HG03280 (cell line): Measurements from ENCODE around the gene CCDC68.

ENCODE experiments used
- ATAC-seq: cut with Tn5 transposase; IDR thresholded peaks from one replicate; pipeline ENCODE4 v1.9.1; 2021; ENCODE audit warnings: mild to moderate bottlenecking, moderate library complexity; ENCODE audit not compliant: unreplicated experiment

Gene CCDC68

GRCh38 chr18:54961868-54962267 is 2.6 kb upstream of the CCDC68 start:
- no peak for ATAC-seq

- no peak for ATAC-seq
Measured at GRCh38 chr18:54961016-54961423, 1.8 kb upstream of the CCDC68 start.

GRCh38 chr18:54960197-54960596 is 936 bp upstream of the CCDC68 start:
- no peak for ATAC-seq

GRCh38 chr18:54957996-54958395 is 1.3 kb downstream of the CCDC68 start:
- no peak for ATAC-seq

- no peak for ATAC-seq
Measured at GRCh38 chr18:54957296-54957832, 1.9 kb downstream of the CCDC68 start.

GRCh38 chr18:54956506-54956905 is 2.8 kb downstream of the CCDC68 start:
- ATAC-seq, result no peak

- ATAC-seq, result no peak
Measured at GRCh38 chr18:54952026-54952425, 7.2 kb downstream of the CCDC68 start.

GRCh38 chr18:54950221-54950620 is 9.0 kb downstream of the CCDC68 start:
- ATAC-seq, result no peak

GRCh38 chr18:54949588-54949987 is 9.7 kb downstream of the CCDC68 start:
- no peak for ATAC-seq

GRCh38 chr18:54948350-54948837 is 10.9 kb downstream of the CCDC68 start:
- no peak for ATAC-seq

GRCh38 chr18:54947091-54947490 is 12.2 kb downstream of the CCDC68 start:
- no peak for ATAC-seq

GRCh38 chr18:54946149-54946581 is 13.1 kb downstream of the CCDC68 start:
- peak; percentile 69 for ATAC-seq

- ATAC-seq, result no peak
Measured at GRCh38 chr18:54945576-54946125, 13.6 kb downstream of the CCDC68 start.

GRCh38 chr18:54942569-54942968 is 16.7 kb downstream of the CCDC68 start:
- no peak for ATAC-seq

GRCh38 chr18:54942144-54942543 is 17.1 kb downstream of the CCDC68 start:
- ATAC-seq, result no peak

- no peak for ATAC-seq
Measured at GRCh38 chr18:54939361-54939917, 19.8 kb downstream of the CCDC68 start.

- ATAC-seq, result no peak
Measured at GRCh38 chr18:54938506-54938905, 20.8 kb downstream of the CCDC68 start.

- no peak for ATAC-seq
Measured at GRCh38 chr18:54932472-54932871, 26.8 kb downstream of the CCDC68 start.

GRCh38 chr18:54931152-54931551 is 28.1 kb downstream of the CCDC68 start:
- ATAC-seq, result no peak

- ATAC-seq, result no peak
Measured at GRCh38 chr18:54928236-54928635, 31.0 kb downstream of the CCDC68 start.

GRCh38 chr18:54926593-54927325 is 32.5 kb downstream of the CCDC68 start:
- ATAC-seq, result no peak

- no peak for ATAC-seq
Measured at GRCh38 chr18:54924948-54925347, 34.3 kb downstream of the CCDC68 start.
